Stimulated activated CD8-positive, alpha-beta memory T cell treated with anti-CD3 and anti-CD28 coated beads, Interleukin-15, amount 100 ng/mL, for 24 hours (primary cell): ENCODE results near the gene ABCC8.

Source experiments
- DNase-seq: peaks from one replicate; pipeline ENCODE4 v3.0.0-alpha.2; 2020; ENCODE audit warnings: low read depth

Gene ABCC8

GRCh38 chr11:17505146-17505545 lies 28.5 kb upstream of the ABCC8 start:
- no peak for DNase-seq

GRCh38 chr11:17504330-17505107 lies 27.9 kb upstream of the ABCC8 start:
- DNase-seq, result peak; percentile 52

GRCh38 chr11:17502630-17503029 lies 26.0 kb upstream of the ABCC8 start:
- DNase-seq, result no peak

GRCh38 chr11:17500673-17501072 lies 24.0 kb upstream of the ABCC8 start:
- no peak for DNase-seq

- DNase-seq, result no peak
These were observed 21.8 kb upstream of the ABCC8 start for GRCh38 chr11:17498475-17498874.

- no peak for DNase-seq
These were observed 21.4 kb upstream of the ABCC8 start for GRCh38 chr11:17498058-17498457.

- no peak for DNase-seq
These were observed 19.8 kb upstream of the ABCC8 start for GRCh38 chr11:17496406-17496805.

DNA sequence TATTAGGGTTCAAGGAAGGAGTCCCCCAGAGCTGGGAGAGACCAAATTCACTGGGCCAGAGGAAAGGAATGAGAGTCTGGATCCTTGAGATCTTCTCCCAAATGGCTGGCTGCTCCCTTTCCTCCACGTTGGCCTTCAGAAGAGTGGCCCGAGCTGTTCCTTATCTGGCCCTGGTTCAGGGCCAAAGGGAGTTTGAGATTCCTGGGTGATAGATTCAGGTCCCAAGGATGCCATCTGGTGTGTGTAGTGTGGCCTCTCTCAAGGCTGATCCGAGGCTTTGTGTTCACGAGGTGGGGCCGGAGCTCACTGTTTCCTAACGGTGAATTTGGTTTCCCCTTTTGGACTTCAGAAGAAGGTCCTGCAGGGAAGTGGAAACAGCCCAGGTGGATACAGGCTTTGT lies 17.4 kb upstream of the ABCC8 start:
- no peak for DNase-seq

GRCh38 chr11:17490938-17491337 lies 14.3 kb upstream of the ABCC8 start:
- DNase-seq, result no peak

- no peak for DNase-seq
These were observed 13.6 kb upstream of the ABCC8 start for GRCh38 chr11:17490232-17490631.

DNA sequence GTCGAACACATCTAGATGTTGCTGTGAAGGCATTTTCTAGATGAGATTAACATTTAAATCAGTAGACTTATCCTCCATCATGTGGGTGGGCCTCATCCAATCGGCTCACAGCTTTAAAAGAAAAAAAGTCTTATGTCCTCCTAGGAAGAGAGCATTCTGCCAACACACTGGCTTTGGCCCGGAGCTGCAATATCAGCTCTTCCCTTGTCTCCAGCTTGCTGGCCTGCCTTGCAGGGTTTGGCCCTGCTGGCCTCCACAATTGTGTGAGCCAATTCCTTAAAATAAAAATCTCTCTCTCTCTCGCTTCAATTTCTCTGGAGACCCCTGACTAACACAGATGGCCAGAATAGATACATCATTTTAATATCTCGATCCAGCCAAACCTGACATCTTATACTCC lies 13.1 kb upstream of the ABCC8 start:
- DNase-seq, result no peak

DNA sequence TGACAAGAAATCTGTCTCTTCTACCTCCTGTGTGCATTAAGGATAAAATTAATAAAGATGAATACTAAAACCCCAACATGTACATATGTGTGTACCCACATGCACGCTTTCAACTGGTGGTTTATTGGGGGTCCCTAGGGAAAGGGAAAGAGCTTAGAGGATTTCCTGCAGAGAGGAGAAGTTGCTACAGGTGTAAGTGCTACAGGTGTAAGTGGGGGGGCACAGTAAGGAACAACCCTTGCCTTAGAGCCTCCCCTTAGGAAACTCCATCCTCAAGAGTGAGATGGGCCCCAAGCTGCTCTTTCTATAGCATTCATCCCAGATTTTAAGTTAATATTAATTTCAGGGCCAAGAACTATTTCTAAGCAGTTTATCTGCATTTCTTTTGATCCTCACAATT lies 11.9 kb upstream of the ABCC8 start:
- no peak for DNase-seq

DNA sequence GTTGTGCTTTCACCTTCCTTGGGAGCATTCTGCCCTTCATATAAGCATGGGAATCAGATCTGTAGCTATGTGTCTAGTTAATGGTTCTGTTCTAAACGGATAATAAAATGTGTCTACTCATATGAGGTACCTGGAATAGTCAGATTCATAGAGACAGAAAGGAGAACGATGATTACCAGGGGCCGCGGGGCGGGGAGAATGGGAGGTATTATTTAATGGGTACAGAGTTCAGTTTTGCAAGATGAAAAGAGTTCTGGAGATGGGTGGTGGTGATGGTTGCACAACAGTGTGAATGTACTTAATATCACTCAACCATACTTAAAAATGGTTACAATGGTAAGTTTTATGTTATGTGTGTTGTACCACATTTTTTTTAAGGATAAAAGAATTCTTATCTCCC lies 10.0 kb upstream of the ABCC8 start:
- DNase-seq, result no peak

DNA sequence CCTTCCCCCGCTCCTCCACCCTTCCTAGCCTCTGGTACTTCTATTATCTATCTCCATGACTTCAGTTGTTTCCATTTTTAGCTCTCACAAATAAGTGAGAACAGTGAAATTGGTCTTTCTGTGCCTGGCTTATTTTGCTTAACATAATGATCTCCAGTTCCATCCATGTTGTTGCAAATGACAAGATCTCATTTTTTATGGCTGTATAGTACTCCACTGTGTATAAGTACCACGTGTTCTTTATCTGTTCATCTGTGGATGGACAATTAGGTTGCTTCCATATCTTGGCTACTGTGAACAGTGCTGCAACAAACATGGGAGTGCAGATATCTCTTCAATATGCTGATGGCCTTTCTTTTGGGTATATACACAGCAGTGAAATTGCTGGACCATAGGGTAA lies 6.9 kb upstream of the ABCC8 start:
- no peak for DNase-seq

GRCh38 chr11:17481905-17482304 lies 5.3 kb upstream of the ABCC8 start:
- no peak for DNase-seq

DNA sequence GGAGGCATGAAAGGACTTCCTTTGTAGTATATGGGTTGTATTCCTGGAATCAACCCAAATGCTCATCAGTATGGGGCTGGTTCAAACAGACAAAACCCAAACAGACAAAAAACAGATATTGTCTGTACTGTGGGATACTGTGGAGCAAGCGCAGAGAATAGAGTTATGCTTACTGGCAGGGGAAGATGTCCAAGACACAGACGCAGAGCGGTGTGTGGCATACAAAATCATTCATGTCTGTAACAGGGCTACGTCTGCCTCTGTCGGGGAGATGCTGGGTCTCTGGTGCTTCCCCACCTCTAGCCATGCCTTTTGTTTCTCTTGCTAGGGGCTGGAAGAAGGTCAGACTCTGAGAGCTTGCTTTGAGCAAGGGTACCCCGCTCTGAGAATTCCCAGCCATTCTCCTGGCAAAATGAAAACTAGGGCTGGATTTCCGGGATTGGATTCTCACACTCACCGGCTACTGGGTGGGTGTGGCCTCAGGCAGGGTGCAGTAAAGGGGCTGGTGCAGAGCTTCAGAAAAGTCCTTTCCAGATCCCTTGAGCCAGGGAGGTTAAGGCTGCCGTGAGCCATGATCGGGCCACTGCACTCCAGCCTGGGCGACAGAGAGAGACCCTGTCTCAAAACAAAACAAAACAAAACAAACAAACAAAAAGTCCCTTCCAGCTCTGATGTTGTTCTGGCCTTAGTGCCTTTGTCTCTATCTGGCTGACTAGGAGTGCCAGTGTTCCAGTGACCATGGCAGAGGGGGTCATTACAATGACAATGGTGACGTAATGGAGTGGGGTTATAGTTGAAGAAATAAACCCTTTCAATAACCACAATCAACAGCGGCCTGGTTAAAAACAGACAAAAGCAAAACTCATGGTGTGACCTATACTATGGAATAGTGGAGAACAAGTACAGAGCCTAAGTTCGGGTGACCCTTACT lies 2.9 kb upstream of the ABCC8 start:
- DNase-seq, result no peak

DNA sequence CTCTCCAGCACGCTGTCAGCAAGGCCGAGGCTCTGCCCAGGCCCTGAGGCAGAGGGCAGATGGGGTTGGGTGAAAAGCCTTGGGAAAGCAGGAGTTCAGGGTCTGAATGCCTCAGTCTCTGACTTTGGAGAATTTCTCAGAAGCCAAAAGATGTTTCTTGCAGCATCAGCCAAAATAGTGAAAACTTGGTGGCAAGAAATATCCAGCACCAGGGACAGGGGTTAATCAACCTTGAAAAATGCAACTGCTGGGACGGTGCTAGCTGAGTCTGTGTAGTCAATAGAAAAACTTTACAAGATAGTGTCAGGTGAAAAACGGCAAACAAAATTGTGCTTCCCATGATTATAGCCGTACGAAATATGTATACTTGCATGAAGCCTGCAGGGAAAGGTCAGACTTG lies 1.4 kb upstream of the ABCC8 start:
- no peak for DNase-seq

DNA sequence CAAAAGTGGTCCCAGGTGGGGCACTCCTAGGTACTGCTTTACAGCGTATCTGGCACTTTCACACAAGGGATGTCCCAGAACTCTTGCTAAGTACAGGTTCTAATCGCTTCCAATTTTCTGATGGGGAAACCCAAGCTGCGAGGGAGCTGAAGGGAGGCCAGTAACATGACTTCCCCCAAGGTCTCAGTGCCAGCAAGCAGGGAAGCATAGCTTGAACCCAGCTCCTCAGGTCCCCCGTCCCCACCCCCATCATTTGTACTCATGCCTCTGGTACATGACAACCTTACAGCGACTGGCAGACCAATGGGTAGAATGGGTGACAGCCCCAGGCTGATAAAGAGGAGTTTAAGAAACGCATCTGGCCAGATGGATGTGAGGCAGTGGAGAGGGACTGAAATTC lies 716 bp upstream of the ABCC8 start:
- no peak for DNase-seq

DNA sequence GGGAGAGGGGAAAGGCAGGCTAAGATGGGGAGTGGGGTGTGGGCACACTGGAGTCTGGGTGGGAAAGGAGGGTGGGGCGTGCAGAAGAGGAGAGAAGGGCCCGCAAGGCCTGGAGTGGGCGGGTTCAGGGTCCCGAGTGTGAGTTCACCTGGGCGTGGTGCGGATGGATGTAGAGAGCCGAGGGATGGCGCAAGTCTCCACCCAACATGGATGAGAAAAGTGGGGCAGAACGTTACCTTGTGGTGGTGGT lies 364 bp upstream of the ABCC8 start:
- DNase-seq, result no peak

GRCh38 chr11:17475666-17476316 lies 854 bp downstream of the ABCC8 start:
- DNase-seq, result no peak

GRCh38 chr11:17473071-17473744 lies 3.4 kb downstream of the ABCC8 start:
- DNase-seq, result no peak

DNA sequence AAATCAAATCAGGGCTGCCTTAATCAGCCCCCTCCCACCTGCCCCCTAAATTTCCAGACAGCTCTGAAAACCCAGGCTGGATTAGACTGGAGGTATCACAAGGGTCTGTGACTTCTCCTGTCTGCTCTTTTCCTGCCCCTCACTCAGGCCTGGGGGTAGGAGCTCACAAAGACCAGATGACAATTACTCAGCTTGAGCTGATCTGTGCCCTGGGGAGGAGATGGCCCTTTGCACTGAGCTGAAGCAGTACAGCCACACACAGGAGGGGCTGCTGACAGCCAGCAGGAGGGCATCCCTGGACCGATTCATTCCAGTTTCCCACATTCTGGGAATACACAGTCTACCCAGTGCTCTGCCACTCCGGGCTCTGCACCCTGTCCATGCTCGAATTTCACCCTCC lies 4.2 kb downstream of the ABCC8 start:
- DNase-seq, result no peak

- no peak for DNase-seq
These were observed 5.1 kb downstream of the ABCC8 start for GRCh38 chr11:17471501-17471900.
